ENCODE measurements around the gene PCCA.

DNA sequence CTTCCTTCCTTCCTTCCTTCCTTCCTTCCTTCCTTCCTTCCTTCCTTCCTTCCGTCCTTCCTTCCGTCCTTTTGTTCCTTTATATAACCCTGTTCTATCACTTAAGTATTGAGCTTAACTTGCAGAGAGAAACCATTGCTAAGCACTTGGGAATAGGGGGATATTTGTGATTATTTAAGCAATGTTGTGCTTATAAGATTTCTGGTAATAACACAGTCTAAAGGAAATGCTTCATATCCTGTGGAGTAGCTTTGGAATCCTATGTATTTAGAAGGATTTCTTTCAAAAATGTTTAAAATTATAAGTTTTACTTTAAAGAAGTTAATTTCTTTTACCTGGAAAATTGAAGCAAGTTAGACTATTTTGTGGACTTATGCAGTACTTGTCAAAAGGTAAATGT lies 209.8 kb downstream of the PCCA start:
- TF ChIP-seq, protein P1, sequence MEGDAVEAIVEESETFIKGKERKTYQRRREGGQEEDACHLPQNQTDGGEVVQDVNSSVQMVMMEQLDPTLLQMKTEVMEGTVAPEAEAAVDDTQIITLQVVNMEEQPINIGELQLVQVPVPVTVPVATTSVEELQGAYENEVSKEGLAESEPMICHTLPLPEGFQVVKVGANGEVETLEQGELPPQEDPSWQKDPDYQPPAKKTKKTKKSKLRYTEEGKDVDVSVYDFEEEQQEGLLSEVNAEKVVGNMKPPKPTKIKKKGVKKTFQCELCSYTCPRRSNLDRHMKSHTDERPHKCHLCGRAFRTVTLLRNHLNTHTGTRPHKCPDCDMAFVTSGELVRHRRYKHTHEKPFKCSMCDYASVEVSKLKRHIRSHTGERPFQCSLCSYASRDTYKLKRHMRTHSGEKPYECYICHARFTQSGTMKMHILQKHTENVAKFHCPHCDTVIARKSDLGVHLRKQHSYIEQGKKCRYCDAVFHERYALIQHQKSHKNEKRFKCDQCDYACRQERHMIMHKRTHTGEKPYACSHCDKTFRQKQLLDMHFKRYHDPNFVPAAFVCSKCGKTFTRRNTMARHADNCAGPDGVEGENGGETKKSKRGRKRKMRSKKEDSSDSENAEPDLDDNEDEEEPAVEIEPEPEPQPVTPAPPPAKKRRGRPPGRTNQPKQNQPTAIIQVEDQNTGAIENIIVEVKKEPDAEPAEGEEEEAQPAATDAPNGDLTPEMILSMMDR (IDR thresholded peaks at IDR 0.05): no peak
- TF ChIP-seq POLR2AphosphoS5 (IDR thresholded peaks at IDR 0.05; ENCODE audit: insufficient read depth in 1 of 2, low read depth in 1 of 2) (no peak), POLR2A (IDR thresholded peaks at IDR 0.05) (no peak)

Data from vagina (tissue), 2 donors.